HepG2 (cell line): ENCODE measurements around the gene ZDHHC21. TPM values are rescaled to one million over a fixed set of nuclear protein-coding genes. Genes with fewer than 3 reads are reported as not detected.

Experiments
- ATAC-seq: fragments of 200-7000 bp; cut with Tn5 transposase; 3 replicates; pipeline ENCODE4 v1.9.1; 2020; ENCODE audit warnings: mild to moderate bottlenecking, moderate library complexity
- BruUV-seq: library from RNA; stranded (reverse); fragments of 400-500 nt; replicated peaks from 2 replicates; lab custom pipeline; 2021; lab: Mats Ljungman, UMichigan
- CTCF ChIA-PET: fragments of 300-600 bp; formaldehyde crosslinking; extraction: SDS; loops from one replicate; lab custom pipeline; 2021; ENCODE audit warnings: low total read pairs, inconsistent platforms, low intra/inter-chr PET ratio; lab: Yijun Ruan, JAX
- POLR2A ChIA-PET: fragments of 350-600 bp; sonication (Branson Sonifier 250); formaldehyde crosslinking; loops from one replicate; lab custom pipeline; 2020; ENCODE audit warnings: antibody characterized with exemption, inconsistent platforms; lab: Yijun Ruan, JAX
- DNase-seq: peaks from one replicate; pipeline ENCODE4 v3.0.0-alpha.2; 2015; ENCODE audit warnings: low spot score
- FAIRE-seq: peaks from 3 replicates; lab custom pipeline; 2011; peaks lifted over from hg19 to GRCh38; lab: Jason Lieb, UNC
- H2AFZ ChIP-seq: one replicate; pipeline ENCODE4 v1.6.1; 2011; ENCODE audit warnings: low read length, inconsistent platforms
- H3K27ac ChIP-seq: fragments of 300-600 bp; 3 replicates; pipeline ENCODE4 v1.8.0; 2011; ENCODE audit warnings: mixed run types, mild to moderate bottlenecking, mixed read lengths, low read length, inconsistent platforms; ENCODE audit not compliant: insufficient read depth; ENCODE audit errors: extremely low read length
- H3K27me3 ChIP-seq, 2 experiments: fragments of 200-600 bp in 1 of 2; 2 replicates in 1 of 2; 3 replicates in 1 of 2; pipeline versions ENCODE4 v1.6.0 to v1.8.0; 2011; ENCODE audit warnings: low read length in 2 of 2, mild to moderate bottlenecking in 2 of 2, moderate library complexity in 2 of 2, inconsistent platforms in 1 of 2; ENCODE audit not compliant: insufficient read depth in 2 of 2, control insufficient read depth in 1 of 2
- H3K36me3 ChIP-seq, 2 experiments: fragments of 200-600 bp in 1 of 2; replicated peaks in 1 of 2; 2 replicates in 1 of 2; 3 replicates in 1 of 2; pipeline versions ENCODE4 v1.5.1 to v1.8.0; 2011; ENCODE audit warnings: low read length in 2 of 2, inconsistent platforms in 1 of 2; ENCODE audit not compliant: insufficient read depth in 2 of 2, control insufficient read depth in 1 of 2
- H3K4me1 ChIP-seq: 2 replicates; pipeline ENCODE4 v1.5.1; 2012; ENCODE audit warnings: low read length, inconsistent platforms; ENCODE audit not compliant: insufficient read depth
- H3K4me2 ChIP-seq: 2 replicates; pipeline ENCODE4 v1.6.0; 2011; ENCODE audit warnings: low read depth, low read length, inconsistent platforms
- H3K4me3 ChIP-seq, 3 experiments: fragments of 200-600 bp in 1 of 3; sonication (generic), shearing (Covaris generic) in 1 of 3; replicated peaks in 1 of 3; 2 replicates each; pipeline ENCODE4 v1.5.1; 2011 to 2016; ENCODE audit warnings: low read length in 3 of 3, inconsistent platforms in 2 of 3, low read depth in 2 of 3, mild to moderate bottlenecking in 2 of 3, control low read depth in 1 of 3, mixed read lengths in 1 of 3; ENCODE audit not compliant: insufficient read depth in 1 of 3
- H3K79me2 ChIP-seq: one replicate; pipeline ENCODE4 v1.6.1; 2011; ENCODE audit warnings: low read length, inconsistent platforms; ENCODE audit not compliant: insufficient read depth
- H3K9ac ChIP-seq: 2 replicates; pipeline ENCODE4 v1.6.0; 2011; ENCODE audit warnings: mild to moderate bottlenecking, low read depth, low read length, inconsistent platforms; ENCODE audit not compliant: insufficient read depth
- H3K9me3 ChIP-seq: 2 replicates; pipeline ENCODE4 v1.5.1; 2012; ENCODE audit warnings: mild to moderate bottlenecking, low read length
- H4K20me1 ChIP-seq: 2 replicates; pipeline ENCODE4 v1.6.0; 2011; ENCODE audit warnings: inconsistent platforms, mild to moderate bottlenecking, low read length, moderate library complexity; ENCODE audit not compliant: insufficient read depth
- PPARG ChIP-seq: conservative IDR thresholded peaks from 2 replicates; pipeline ENCODE4 v1.6.1; 2016; ENCODE audit warnings: missing biosample characterization, missing genetic modification reagents
- TCF12 ChIP-seq, 2 experiments: fragments of 450-650 bp in 1 of 2; sonication (generic) in 1 of 2; formaldehyde crosslinking in 1 of 2; IDR thresholded peaks; 2 replicates each; pipeline versions ENCODE4 v1.6.1 to v1.8.0; 2017 to 2022; ENCODE audit warnings: antibody characterized with exemption in 1 of 2, mild to moderate bottlenecking in 1 of 2, missing genetic modification reagents in 1 of 2, moderate library complexity in 1 of 2
- ZFP37 ChIP-seq: sonication (generic); formaldehyde crosslinking; IDR thresholded peaks from 2 replicates; pipeline ENCODE4 v1.4.0; 2020; ENCODE audit warnings: missing genetic modification reagents, borderline replicate concordance
- ZNF251 ChIP-seq: sonication (generic); formaldehyde crosslinking; IDR thresholded peaks from 2 replicates; pipeline ENCODE4 v1.9.0; 2021; ENCODE audit warnings: mild to moderate bottlenecking, missing genetic modification reagents
- ZNF530 ChIP-seq: sonication (generic); formaldehyde crosslinking; IDR thresholded peaks from 2 replicates; pipeline ENCODE4 v1.5.0; 2020; ENCODE audit warnings: low read depth, mild to moderate bottlenecking, missing genetic modification reagents
- ZNF549 ChIP-seq: sonication (generic); formaldehyde crosslinking; IDR thresholded peaks from 2 replicates; pipeline ENCODE4 v1.5.0; 2020; ENCODE audit warnings: missing genetic modification reagents
- ZNF615 ChIP-seq: sonication (generic); formaldehyde crosslinking; IDR thresholded peaks from 2 replicates; pipeline ENCODE4 v1.5.0; 2020; ENCODE audit warnings: mild to moderate bottlenecking, missing genetic modification reagents, borderline replicate concordance
- WGBS: methylation state at CpG from one replicate; pipeline ENCODE4 v1.1.6; 2017; ENCODE audit warnings: low lambda C conversion rate; 5-methylcytosine and 5-hydroxymethylcytosine counted together
- in situ Hi-C: cut with HindIII; loops from 2 replicates; pipeline ENCODE4 v1.10.0; 2017; ENCODE audit warnings: low pct_unique_long_range_greater_than_20kb; ENCODE audit not compliant: extremely low pct_ligation_motif_present
- intact Hi-C: fragments of 100-400 bp; cut with micrococcal nuclease; formaldehyde crosslinking; loops from one replicate; pipeline ENCODE4 v1.10.0; 2022; ENCODE audit not compliant: unreplicated experiment
- polyA plus RNA-seq, 8 experiments: library from polyadenylated mRNA; depleted of rRNA in 3 of 8; stranded (reverse) in 7 of 8; unstranded in 1 of 8; fragments of >200 nt; fragmentation: Illumina TruSeq in 4 of 8; extraction: Trizol in 4 of 8; gene quantifications; 2 replicates each; pipeline versions ENCODE4 v1.2.1 to v1.2.3, GENCODE V29; 2011 to 2016; ENCODE audit warnings: low read depth in 4 of 8, missing spikeins in 1 of 8, mixed read lengths in 1 of 8; ENCODE audit not compliant: insufficient read depth in 1 of 8
- total RNA-seq, 5 experiments: library from RNA; depleted of rRNA; stranded (reverse); fragments of >200 nt; fragmentation: Illumina TruSeq; extraction: Trizol; gene quantifications; 2 replicates each; pipeline ENCODE4 v1.2.3, GENCODE V29; 2016; ENCODE audit warnings: low read depth in 1 of 5
- TF ChIP-seq, protein P1 (sequence below): sonication (generic); formaldehyde crosslinking; IDR thresholded peaks from 2 replicates; pipeline ENCODE4 v1.5.0; 2020; ENCODE audit warnings: mild to moderate bottlenecking, missing genetic modification reagents
- TF ChIP-seq, protein P2 (sequence below): sonication (generic); formaldehyde crosslinking; IDR thresholded peaks from 2 replicates; pipeline ENCODE4 v1.8.1; 2023; ENCODE audit warnings: missing genetic modification reagents, mild to moderate bottlenecking, borderline replicate concordance
- TF ChIP-seq, protein P3 (sequence below): sonication (generic); formaldehyde crosslinking; IDR thresholded peaks from 2 replicates; pipeline ENCODE4 v1.8.1; 2023; ENCODE audit warnings: mild to moderate bottlenecking, moderate library complexity, missing genetic modification reagents
- TF ChIP-seq, protein P4 (sequence below): sonication (generic); formaldehyde crosslinking; IDR thresholded peaks from 2 replicates; pipeline ENCODE4 v1.5.0; 2020; ENCODE audit warnings: missing genetic modification reagents, mild to moderate bottlenecking, borderline replicate concordance

The ZDHHC21 gene
- total and polyA plus RNA-seq, 2 of the 13 experiments (the other 11 are each of a cell fraction or from before 2014, with no cell fraction given), result 2.4 to 3.7 TPM

DNA sequence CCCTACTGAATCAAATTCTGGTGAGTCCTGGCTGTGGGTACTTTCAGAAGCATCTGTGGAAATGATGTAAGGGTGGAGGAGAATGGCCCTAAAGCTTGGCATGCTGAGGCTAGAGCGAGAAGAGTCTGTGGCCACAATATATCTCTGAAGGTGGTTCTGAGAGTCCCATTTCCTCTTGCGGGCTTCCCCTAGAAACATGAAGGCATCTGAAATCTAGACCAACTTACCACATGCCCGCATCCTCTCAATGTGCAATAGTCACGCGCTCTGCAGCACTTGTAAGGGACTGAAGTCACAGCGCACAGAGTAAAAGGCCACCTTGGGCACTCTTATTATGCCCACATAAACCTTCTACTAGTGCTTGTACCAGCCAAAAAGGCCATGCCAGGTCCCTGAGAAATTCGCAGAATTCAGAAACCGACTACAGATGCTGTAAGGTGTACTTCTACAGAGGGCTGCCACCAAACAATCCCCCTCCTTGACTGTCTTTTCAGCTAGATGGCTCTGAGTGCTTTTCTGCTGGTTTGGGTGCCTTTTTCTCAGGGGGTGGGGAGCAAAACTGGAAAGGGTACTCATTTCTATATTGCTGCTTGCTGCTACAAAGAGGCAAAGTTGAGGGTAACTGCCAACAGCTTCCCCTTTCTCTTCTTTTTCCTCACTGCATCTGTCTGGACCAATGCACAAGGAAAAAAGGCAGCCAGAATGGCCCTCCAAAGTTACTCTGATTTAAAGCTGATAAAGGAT is 107.3 kb downstream of the ZDHHC21 start:
- Histone ChIP-seq H3K27ac (no peak overlapping the region), H3K9me3 (no peaks in the 10 kb centered on the region)
- DNase-seq, result no peak
- TF ChIP-seq PPARG (CRISPR knock-in tag) (no peak), ZNF530 (no peak), TCF12 (IDR thresholded peaks at IDR 0.05) (no peak), TCF12 (CRISPR knock-in tag; IDR thresholded peaks at IDR 0.05) (no peak), ZNF615 (CRISPR knock-in tag) (no peak), ZNF251 (CRISPR knock-in tag) (no peak), ZFP37 (CRISPR knock-in tag) (no peak), ZNF549 (CRISPR knock-in tag) (no peak)
- TF ChIP-seq, protein P1, sequence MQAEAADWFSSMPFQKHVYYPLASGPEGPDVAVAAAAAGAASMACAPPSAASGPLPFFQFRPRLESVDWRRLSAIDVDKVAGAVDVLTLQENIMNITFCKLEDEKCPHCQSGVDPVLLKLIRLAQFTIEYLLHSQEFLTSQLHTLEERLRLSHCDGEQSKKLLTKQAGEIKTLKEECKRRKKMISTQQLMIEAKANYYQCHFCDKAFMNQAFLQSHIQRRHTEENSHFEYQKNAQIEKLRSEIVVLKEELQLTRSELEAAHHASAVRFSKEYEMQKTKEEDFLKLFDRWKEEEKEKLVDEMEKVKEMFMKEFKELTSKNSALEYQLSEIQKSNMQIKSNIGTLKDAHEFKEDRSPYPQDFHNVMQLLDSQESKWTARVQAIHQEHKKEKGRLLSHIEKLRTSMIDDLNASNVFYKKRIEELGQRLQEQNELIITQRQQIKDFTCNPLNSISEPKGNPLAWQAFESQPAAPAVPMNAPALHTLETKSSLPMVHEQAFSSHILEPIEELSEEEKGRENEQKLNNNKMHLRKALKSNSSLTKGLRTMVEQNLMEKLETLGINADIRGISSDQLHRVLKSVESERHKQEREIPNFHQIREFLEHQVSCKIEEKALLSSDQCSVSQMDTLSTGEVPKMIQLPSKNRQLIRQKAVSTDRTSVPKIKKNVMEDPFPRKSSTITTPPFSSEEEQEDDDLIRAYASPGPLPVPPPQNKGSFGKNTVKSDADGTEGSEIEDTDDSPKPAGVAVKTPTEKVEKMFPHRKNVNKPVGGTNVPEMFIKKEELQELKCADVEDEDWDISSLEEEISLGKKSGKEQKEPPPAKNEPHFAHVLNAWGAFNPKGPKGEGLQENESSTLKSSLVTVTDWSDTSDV (CRISPR knock-in tag), result no peak
- TF ChIP-seq, protein P2, sequence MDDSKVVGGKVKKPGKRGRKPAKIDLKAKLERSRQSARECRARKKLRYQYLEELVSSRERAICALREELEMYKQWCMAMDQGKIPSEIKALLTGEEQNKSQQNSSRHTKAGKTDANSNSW (CRISPR knock-in tag), result no peak
- TF ChIP-seq, protein P3, sequence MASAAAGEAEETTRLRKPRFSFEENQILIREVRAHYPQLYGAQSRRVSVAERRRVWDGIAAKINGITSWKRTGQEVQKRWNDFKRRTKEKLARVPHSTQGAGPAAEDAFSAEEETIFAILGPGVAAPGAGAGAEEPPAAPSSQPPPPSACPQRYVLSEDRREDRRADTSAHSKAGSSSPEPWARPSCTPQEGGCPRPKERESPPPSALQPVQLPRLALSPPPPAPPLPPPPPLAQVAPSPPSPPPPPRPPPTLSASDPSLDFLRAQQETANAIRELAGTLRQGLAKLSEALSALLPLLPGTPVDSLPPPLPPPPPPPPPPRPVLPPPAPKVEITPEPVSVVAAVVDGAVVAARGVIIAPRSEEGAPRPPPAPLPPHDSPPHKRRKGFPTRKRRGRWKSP (CRISPR knock-in tag), result no peak
- TF ChIP-seq, protein P4, sequence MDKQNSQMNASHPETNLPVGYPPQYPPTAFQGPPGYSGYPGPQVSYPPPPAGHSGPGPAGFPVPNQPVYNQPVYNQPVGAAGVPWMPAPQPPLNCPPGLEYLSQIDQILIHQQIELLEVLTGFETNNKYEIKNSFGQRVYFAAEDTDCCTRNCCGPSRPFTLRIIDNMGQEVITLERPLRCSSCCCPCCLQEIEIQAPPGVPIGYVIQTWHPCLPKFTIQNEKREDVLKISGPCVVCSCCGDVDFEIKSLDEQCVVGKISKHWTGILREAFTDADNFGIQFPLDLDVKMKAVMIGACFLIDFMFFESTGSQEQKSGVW (CRISPR knock-in tag), result no peak
- TF ChIP-seq, all 625 proteins: peak for 0
- H3K4me3 ChIP-seq, result no peak overlapping the region
- H3K79me2 ChIP-seq, result no peaks in the 10 kb centered on the region
- H4K20me1 ChIP-seq, result no peaks in the 10 kb centered on the region
- POLR2A ChIA-PET, result no interaction called here
- BruUV-seq, result no TSS peak
- ATAC-seq (no peak), FAIRE-seq (no peak)
- CTCF ChIA-PET, result no interaction called here
- in situ Hi-C loops, result no loop called here
- no peaks in the 10 kb centered on the region for H3K4me1 ChIP-seq
- WGBS, result 75% methylated on average over 8 of the region's 8 CpGs
- H3K4me2 ChIP-seq, result no peak overlapping the region
- no peak overlapping the region for H3K9ac ChIP-seq
- H3K36me3 ChIP-seq, result no peaks in the 10 kb centered on the region; a peak in 1 of 5 replicates
- no peaks in the 10 kb centered on the region for H3K27me3 ChIP-seq
- no peak overlapping the region for H2AFZ ChIP-seq
- intact Hi-C loops, result no loop called here
